GM15510 (cell line): Measurements from ENCODE around the gene SPECC1.

Experiments
- POLR2A ChIP-seq: IDR thresholded peaks from 3 replicates; pipeline ENCODE4 v1.6.1; 2011; ENCODE audit warnings: borderline replicate concordance; ENCODE audit not compliant: insufficient read length; ENCODE audit errors: extremely low read depth

Gene SPECC1

DNA sequence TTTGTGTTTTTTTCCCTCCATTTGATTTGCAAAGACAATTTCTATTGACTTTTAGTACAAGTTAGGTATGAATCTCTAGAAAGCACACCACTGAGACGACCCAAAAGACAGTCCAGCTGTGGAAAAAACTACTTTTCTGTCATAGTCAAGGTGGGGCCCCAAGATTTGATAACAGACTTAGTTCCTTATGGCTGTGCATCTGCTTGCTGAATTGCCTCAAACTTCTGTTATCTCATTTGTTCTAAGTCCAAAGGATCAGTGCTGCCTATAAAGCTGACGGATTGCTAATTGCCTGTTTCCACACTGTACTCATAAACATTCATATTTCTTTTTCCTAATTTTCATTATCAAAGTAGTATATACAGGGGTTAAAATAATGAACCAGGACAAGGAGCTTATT is 180.8 kb downstream of the SPECC1 start:
- no peak for TF ChIP-seq POLR2A

DNA sequence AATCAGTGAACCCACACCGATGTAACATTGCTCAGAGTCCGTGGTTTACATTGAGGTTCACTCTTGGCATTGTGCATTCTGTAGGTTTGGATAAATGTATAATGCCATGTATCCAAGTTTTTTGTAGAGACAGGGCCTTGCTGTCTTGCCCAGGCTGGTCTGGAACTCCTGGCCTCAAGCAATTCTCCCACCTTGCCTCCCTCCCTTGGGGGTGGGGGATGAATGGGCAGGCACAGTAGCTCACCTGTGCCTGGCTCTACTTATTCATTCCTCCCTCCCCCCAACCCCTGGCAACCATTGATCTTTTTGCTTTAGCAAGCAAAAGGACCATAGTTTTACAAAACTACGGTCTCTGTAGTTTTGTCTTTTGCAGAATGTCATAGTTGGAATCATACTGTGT is 181.4 kb downstream of the SPECC1 start:
- no peak for TF ChIP-seq POLR2A

DNA sequence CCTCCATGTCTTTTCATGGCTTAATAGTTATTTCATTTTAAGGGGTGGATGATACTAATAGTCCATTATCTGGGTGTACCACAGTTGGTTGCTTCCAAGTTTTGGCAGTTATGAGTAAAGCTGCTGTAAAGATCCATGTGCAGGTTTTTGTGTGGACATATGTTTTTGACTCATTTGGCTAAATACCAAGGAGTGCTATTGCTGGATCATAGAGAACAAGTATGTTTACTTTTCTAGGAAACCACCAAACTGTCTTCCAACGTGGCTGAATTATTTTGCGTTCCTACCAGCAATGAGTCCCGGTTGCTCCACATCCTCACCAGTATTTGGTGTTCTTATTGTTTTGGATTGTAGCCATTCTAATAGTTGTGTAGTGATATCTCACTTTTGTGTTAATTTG is 181.9 kb downstream of the SPECC1 start:
- no peak for TF ChIP-seq POLR2A

DNA sequence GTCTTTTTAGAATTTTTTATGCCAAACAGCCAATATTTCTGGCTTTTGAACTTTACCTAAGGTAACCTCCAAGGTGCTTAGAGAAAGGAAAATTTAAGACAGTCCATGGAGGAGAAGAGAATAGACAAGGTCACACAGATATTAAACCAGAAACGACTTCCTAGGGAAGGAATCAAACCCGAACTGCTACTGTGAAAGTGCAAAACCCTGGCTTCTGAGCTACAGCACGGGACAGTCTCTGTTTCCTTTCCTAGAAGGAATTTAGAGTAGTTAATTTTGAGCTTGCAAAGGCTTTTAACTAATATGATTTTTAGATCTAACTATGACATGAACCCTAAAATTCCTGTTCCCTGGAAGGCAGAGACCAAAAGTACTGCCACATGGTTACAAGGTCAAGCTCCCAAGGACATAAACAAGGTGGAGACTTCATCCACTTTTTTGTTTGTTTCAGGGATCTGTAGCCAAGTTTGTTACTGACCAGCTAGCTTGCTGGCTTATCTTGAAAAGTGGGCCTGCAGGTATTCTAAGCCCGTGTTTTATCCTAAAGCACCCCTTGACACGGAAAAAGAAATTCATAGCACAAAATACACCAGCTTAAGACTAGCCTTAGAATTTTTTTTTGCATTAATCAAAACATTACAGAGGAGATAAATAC is 188.2 kb downstream of the SPECC1 start:
- no peak for TF ChIP-seq POLR2A

DNA sequence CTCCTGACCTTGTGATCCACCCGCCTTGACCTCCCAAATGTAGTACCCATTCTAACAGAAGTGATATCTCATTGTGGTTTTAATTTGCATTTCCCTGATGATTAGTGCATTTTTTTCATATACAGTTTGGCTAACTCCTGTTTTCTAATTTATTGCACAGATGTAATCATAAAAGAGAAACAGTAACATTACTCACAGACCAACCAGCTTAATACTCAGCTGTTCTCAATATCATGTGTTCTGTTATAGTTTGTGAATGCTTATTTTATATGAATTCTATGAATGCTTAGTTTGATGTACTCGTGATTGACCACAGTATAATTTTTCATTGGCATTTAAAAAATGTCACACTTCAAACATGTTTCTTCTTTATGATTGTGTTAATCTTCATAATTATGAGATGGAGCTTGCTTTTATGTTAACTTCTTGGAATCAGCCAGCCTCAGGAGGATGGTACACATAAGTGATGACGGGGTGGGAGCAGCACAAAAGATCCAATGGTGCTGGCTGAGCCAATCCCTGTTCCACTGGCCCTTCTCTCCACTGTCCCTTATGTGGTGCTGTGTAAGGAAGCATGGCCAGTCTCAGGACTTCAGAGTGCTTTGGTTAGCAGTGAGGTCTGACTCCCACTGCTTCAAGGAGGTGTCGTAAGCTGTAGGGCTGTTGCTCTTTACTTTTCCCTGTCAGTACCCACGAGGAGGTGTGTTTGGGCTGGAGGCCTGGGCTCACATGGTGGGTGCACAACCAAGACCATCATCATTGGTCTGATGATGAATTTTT is 191.0 kb downstream of the SPECC1 start:
- no peak for TF ChIP-seq POLR2A

DNA sequence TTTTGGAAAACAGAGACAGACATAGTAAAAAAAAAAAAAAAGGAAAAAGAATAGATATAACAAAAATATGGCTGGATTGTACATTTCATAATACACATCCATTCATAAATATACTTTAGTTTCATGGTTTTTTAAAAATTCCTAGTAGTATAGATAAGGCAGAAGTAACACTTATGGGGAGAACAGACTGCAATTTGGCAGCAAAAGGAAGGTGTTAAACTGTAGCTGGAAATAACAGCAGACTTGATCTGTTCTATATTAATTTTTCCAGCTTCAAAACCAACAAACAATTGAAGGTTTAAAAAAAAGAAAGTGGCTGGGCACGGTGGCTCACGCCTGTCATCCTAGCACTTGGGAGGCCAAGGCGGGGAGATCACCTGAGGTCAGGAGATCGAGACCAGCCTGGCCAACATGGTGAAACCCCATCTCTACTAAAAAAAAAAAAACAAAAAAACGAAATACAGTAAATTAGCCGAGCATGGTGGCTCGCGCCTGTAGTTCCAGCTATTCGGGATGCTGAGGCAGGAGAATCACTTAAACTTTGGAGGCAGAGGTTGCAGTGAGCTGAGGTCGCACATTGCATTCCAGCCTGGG is 191.8 kb downstream of the SPECC1 start:
- TF ChIP-seq POLR2A, result no peak

DNA sequence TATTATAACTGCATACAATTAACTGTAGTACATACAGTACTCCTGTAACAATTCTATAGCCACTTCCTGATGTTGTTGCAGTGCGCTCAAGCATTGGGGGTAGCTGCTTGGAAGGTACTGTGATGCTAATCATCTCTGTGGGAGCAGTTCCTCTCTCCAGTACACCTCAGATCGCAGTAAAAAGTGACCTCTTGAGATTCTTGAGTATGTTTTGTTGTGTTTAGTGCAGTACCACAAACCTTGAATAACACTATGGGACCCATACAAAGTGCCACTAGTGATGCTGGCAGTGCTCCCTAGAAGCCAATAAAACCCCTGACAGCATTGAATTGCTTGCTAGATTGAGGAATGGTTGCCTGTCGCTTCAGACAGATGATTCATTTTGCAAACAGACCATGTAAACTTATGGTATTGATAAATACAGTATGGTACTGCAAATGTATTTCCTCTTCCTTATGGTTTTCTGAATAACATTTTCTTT is 193.0 kb downstream of the SPECC1 start:
- no peak for TF ChIP-seq POLR2A

DNA sequence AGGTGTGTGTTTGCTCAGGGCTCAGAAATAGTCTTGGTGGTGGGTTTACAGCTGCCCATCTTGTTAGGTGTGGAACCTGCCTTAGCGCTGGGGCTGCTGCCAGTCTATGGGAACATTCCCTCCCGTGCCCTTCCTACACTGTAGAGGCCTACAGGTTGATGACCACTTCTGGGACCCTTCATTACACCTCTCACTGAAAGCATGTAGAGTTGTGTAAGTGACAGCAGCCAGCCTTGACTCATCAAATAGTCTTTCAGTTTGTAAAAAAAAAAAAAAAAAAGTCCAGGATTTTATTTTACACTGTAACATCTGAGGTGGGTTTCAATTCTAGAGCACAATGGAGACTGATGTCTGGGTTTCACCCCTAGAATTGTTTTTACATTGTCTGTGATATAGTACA is 193.9 kb downstream of the SPECC1 start:
- TF ChIP-seq POLR2A, result no peak

DNA sequence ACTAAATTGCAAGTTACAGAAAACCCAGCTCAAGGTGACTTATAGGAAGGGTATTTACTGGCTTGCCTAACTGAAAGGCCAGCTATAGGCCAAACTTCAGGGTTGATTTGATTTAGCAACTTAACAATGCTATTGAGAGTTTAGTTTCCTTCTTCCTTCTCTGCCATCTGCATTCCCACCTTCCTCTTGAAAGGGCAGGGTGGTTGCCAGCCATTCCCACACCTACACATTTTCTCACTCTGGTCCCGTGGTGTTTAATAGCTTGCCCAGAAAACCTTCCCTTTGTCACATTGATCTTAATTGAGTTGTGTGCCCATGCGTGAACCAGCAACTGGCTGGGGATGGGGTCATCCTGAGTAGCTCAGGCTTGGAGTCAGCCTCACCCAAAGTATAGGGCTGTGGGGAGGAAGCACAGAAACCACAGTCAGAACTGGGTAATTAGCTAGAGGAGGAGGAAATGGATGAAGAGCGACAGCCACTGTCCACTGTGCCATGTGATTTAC is 194.7 kb downstream of the SPECC1 start:
- no peak for TF ChIP-seq POLR2A

DNA sequence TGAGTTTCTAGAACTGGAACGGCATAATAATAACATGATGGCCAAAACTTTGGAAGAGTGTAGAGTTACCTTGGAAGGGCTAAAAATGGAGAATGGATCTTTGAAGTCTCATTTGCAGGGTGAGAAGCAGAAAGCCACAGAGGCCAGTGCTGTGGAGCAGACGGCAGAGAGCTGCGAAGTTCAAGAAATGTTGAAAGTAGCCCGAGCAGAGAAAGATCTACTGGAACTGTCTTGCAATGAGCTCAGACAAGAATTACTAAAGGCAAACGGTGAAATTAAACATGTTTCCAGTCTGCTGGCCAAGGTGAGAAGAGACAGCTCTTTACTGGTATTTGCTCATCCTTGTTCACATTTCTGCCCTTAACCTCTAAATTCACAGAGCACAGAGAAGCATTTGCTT is 196.4 kb downstream of the SPECC1 start:
- TF ChIP-seq POLR2A, result no peak

DNA sequence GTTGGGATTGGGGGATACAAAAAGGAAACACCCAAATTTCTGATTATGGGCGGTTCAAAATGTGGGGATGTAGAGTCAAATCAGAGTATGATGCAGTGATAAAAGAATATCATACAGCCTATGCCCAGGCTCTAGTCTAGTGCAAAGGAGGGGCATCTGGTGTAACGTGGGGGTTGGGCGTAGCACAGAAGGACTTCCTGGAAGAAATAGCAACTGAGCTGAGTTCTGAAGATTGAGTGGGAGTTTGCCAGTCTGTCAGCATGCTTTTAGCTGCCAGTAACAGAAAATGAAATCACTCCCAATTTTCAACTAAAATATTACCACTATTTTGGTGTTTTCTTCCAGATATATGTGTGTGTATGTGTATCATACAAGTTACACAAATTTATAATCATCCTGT is 196.9 kb downstream of the SPECC1 start:
- TF ChIP-seq POLR2A, result no peak

DNA sequence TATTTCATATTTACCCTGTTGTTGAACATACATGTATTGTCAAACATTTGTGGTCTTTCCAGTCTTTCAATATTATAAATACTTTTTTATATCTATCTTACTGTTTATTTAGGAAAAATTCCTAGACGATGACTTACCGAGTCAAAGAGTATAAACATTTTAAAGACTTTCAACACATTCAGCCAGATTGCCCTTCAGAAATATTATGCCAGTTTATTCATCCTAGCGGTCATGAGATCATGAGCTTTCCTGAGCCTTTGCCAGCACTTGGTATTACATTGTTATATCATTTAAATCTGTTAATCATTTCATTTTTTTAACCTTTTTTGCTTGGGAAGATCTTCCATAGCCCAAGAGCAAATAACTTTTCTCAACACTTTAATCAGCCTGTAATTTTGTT is 197.4 kb downstream of the SPECC1 start:
- TF ChIP-seq POLR2A, result no peak

DNA sequence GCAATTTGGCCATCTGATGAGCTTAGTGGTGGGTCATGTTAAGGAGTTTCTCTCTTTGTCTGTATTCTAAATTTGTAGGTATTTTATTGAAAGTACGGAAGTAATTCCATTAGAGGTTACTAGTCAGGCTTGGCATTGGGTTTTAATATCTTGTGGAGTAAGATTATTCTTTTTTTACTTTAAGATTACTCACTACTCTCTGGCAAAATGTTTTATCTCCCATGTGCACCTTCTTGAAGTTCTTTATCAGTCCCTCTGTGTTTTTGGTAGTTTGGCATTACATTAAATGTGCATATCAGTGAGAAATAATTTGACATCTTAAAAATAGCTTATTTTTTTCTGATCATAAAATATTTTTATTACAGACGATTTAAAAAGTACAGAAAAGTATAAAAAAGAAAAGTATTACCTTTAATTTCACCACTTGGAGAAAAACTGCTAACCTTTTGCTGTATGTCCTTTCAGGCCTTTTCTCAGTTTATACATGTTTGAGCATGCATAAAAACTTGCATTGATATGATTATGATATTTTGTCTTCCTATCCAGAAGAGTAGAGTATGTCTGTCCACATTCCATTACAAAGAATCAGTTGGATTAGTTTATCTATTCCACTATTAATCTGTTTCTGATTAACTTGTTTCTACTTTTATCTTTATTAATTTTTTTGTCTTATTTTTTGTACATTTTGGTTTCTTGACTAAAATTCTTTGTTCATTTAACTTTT is 198.3 kb downstream of the SPECC1 start:
- no peak for TF ChIP-seq POLR2A

DNA sequence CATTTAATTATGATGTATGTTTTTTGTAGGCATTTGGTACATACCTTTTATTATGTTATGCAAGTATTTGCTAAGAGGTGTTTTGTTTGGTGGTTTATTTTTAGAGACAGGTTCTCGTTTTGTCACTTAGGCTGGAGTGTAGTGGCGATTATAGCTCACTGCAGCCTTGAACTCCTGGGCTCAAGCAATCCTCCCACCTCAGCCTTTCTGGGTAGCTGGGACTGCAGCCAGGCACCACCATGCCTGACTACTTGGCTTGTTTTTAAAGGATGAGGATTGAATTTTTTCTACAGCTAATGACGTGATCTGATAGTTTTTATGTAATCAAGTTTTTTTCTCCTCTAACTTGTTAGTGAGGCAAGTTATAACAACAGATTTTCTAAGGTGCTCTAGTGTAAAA is 199.6 kb downstream of the SPECC1 start:
- no peak for TF ChIP-seq POLR2A

DNA sequence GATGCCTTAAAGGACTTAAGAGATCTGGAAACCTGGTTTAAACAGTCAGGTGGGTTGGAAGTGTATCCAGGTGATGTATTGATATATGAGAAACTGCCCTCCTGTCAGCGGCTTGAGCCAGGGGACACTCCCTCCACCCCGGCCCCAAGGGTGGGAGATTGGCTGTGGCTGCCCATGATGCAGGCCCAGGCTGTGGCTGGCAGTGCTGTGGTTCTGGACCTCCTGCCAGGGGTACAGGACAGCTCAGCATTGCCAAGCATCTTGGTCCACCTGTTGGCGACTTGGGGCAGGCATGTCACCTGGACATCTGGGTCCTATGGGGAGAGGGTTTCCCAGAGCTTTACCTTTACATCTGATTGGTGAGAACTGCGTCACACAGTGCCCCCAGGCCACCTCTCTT is 201.0 kb downstream of the SPECC1 start:
- no peak for TF ChIP-seq POLR2A
